ENCODE data around the gene LHX3. TPM values are rescaled to one million over a fixed set of nuclear protein-coding genes. Genes with fewer than 3 reads are reported as not detected.

The LHX3 gene
- total and polyA plus RNA-seq, 2 of the 4 experiments (the other 2 are of a cell fraction), result not detected

DNA sequence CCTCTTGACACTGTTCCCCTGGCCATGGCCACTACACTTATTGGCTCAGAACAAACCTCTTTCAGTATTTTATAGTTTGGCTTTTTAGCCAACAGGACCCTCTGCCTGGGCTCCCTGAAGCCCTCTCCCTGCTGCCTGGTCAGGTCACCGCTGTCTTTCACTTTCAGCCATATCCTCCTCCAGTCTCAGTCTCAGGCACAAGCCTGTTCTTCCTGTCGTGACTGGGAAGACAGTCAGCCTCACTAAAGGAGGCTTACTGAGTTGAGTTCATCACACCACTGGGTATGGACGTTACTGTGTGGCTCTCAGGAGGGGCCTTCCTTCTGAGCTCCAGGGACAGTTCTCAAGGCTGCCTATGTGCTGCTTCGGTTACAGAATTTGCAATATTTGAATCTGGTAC is 38.7 kb upstream of the LHX3 start:
- H2AFZ ChIP-seq (replicated peaks; ENCODE audit: low read length, poor library complexity), result no peak overlapping the region
- no CpG with 5 or more reads among the region's 4 CpGs for WGBS, 2 experiments (ENCODE audit: extremely low coverage in 2 of 2, insufficient read length in 1 of 2)
- no peak overlapping the region for H4K8ac ChIP-seq (ENCODE audit: low read depth in 2 of 2, low read length in 2 of 2)
- intact Hi-C loops (cut with micrococcal nuclease), result no loop called here
- no peak overlapping the region for H3K18ac ChIP-seq (ENCODE audit: low read depth, low read length)
- no TSS peak for BruUV-seq (replicated peaks)
- H2AK9ac ChIP-seq (replicated peaks; ENCODE audit: low read depth, low read length, poor library complexity), result no peak overlapping the region
- in situ Hi-C loops (cut with MboI; ENCODE audit: low sequenced_read_pairs), result no loop called here
- no peak overlapping the region for H3K4me2 ChIP-seq (ENCODE audit: low read depth, low read length)
- H3K27ac ChIP-seq (ENCODE audit: insufficient read depth, low read length), result no peak overlapping the region
- H2BK5ac ChIP-seq (ENCODE audit: low read depth, low read length, poor library complexity, severe bottlenecking), result no peak overlapping the region
- no peaks in the 10 kb centered on the region for H3K9me3 ChIP-seq (ENCODE audit: control insufficient read depth, insufficient read depth, low read length)
- no peak overlapping the region for H2BK15ac ChIP-seq (ENCODE audit: low read depth, low read length)
- no peak overlapping the region for H3K9ac ChIP-seq (ENCODE audit: low read depth, low read length)
- H3K14ac ChIP-seq (replicated peaks; ENCODE audit: low read depth, low read length), result no peak overlapping the region
- POLR2A ChIA-PET (ENCODE audit: unreplicated experiment), result no interaction called here
- no peak overlapping the region for H4K5ac ChIP-seq (ENCODE audit: low read depth, low read length)
- H4K91ac ChIP-seq (ENCODE audit: insufficient read depth, low read depth, low read length), result no peak overlapping the region
- no peak overlapping the region for H3K23ac ChIP-seq (ENCODE audit: low read depth, low read length)
- dilution Hi-C loops (cut with HindIII; ENCODE audit: low sequenced_read_pairs, unreplicated experiment), result no loop called here
- no peak for TF ChIP-seq RCOR1 (IDR thresholded peaks at IDR 0.05; ENCODE audit: insufficient replicate concordance, low read length)
- no peak for TF ChIP-seq CHD1 (IDR thresholded peaks at IDR 0.05; ENCODE audit: low read depth, low read length)
- no peak for TF ChIP-seq FOS (IDR thresholded peaks at IDR 0.05; ENCODE audit: low read depth, low read length)
- no peak for TF ChIP-seq RAD21 (IDR thresholded peaks at IDR 0.05; ENCODE audit: low read length)
- TF ChIP-seq SMC3 (IDR thresholded peaks at IDR 0.05; ENCODE audit: low read depth, low read length), result no peak
- no peak for TF ChIP-seq MAFK (IDR thresholded peaks at IDR 0.05; ENCODE audit: low read depth, low read length)
- no peak for TF ChIP-seq MXI1 (IDR thresholded peaks at IDR 0.05; ENCODE audit: borderline replicate concordance, low read depth, low read length)
- no peak for TF ChIP-seq BHLHE40 (IDR thresholded peaks at IDR 0.05; ENCODE audit: low read depth, low read length)
- no peak for TF ChIP-seq NFE2L2 (IDR thresholded peaks at IDR 0.05; ENCODE audit: low read depth, low read length)
- TF ChIP-seq MAZ (IDR thresholded peaks at IDR 0.05; ENCODE audit: borderline replicate concordance, low read depth, low read length), result no peak
- TF ChIP-seq, protein P1, sequence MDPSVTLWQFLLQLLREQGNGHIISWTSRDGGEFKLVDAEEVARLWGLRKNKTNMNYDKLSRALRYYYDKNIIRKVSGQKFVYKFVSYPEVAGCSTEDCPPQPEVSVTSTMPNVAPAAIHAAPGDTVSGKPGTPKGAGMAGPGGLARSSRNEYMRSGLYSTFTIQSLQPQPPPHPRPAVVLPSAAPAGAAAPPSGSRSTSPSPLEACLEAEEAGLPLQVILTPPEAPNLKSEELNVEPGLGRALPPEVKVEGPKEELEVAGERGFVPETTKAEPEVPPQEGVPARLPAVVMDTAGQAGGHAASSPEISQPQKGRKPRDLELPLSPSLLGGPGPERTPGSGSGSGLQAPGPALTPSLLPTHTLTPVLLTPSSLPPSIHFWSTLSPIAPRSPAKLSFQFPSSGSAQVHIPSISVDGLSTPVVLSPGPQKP (IDR thresholded peaks at IDR 0.05; ENCODE audit: borderline replicate concordance, low read depth, low read length), result no peak
- TF ChIP-seq, protein P2, sequence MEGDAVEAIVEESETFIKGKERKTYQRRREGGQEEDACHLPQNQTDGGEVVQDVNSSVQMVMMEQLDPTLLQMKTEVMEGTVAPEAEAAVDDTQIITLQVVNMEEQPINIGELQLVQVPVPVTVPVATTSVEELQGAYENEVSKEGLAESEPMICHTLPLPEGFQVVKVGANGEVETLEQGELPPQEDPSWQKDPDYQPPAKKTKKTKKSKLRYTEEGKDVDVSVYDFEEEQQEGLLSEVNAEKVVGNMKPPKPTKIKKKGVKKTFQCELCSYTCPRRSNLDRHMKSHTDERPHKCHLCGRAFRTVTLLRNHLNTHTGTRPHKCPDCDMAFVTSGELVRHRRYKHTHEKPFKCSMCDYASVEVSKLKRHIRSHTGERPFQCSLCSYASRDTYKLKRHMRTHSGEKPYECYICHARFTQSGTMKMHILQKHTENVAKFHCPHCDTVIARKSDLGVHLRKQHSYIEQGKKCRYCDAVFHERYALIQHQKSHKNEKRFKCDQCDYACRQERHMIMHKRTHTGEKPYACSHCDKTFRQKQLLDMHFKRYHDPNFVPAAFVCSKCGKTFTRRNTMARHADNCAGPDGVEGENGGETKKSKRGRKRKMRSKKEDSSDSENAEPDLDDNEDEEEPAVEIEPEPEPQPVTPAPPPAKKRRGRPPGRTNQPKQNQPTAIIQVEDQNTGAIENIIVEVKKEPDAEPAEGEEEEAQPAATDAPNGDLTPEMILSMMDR (conservative IDR thresholded peaks at IDR 0.05; ENCODE audit: low read depth, low read length), result no peak
- TF ChIP-seq POLR2A (IDR thresholded peaks at IDR 0.05; ENCODE audit: low read depth, low read length), result no peak
- TF ChIP-seq CEBPB (IDR thresholded peaks at IDR 0.05; ENCODE audit: low read depth, low read length), result no peak
- TF ChIP-seq, protein P3, sequence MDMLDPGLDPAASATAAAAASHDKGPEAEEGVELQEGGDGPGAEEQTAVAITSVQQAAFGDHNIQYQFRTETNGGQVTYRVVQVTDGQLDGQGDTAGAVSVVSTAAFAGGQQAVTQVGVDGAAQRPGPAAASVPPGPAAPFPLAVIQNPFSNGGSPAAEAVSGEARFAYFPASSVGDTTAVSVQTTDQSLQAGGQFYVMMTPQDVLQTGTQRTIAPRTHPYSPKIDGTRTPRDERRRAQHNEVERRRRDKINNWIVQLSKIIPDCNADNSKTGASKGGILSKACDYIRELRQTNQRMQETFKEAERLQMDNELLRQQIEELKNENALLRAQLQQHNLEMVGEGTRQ (IDR thresholded peaks at IDR 0.05; ENCODE audit: low read depth, low read length), result no peak
- TF ChIP-seq RFX5 (IDR thresholded peaks at IDR 0.05; ENCODE audit: low read depth, low read length), result no peak
- H3K9me1 ChIP-seq (ENCODE audit: insufficient read depth, low read length), result peaks cover 8% of the 10 kb centered on the region
- no peak overlapping the region for H3K56ac ChIP-seq (ENCODE audit: extremely low read depth, insufficient read depth, low read length)
- H2BK20ac ChIP-seq (ENCODE audit: low read depth, low read length), result no peak overlapping the region
- peaks cover 20% of the 10 kb centered on the region for H3K27me3 ChIP-seq (ENCODE audit: control insufficient read depth, insufficient read depth, low read length)
- CTCF ChIA-PET, result no interaction called here
- DNase-seq (no peak), ATAC-seq (ENCODE audit: low read depth) (no peak)
- H3K4me3 ChIP-seq (ENCODE audit: insufficient read depth, low read depth, low read length), result no peak overlapping the region
- no peak overlapping the region for H2AK5ac ChIP-seq (ENCODE audit: low read depth, low read length)
- H4K20me1 ChIP-seq (ENCODE audit: insufficient read depth, low read length), result peaks cover 38% of the 10 kb centered on the region
- H2BK120ac ChIP-seq (ENCODE audit: low read depth, low read length), result no peak overlapping the region
- no peak overlapping the region for H3K4ac ChIP-seq (ENCODE audit: low read depth, low read length)
- peaks cover 22 to 52% of the 10 kb centered on the region in 2 experiments for H3K79me1 ChIP-seq (ENCODE audit: low read depth in 1 of 2, low read length in 2 of 2)
- H3K4me1 ChIP-seq (ENCODE audit: control insufficient read depth, insufficient read depth, low read length), result peaks cover 3% of the 10 kb centered on the region; the same call in 1 of the 2 replicates
- no peaks in the 10 kb centered on the region for H3K36me3 ChIP-seq (ENCODE audit: control insufficient read depth, insufficient read depth, low read length)

Data from IMR-90 (cell line).